ENCODE measurements around the gene NUDT17.

The NUDT17 gene

DNA sequence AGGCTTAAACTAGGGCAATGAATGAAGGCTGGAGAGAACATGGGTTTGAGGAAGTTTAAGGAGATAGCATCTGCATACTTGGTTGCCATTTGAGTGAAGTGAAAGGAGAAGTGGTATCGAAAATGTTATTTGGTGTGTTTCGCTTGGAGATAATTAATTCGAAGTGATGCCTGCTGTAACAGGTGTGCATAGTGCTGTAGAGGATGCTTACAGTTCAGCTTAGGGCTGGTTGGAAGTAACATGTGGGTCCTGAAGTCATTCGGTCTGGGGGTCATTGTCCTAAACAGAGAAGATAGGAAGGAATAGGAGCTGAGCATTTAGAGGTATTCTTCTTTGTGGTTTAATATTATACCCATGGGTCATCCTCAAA, 301 bp upstream of the NUDT17 start:
- TF ChIP-seq, protein P1, sequence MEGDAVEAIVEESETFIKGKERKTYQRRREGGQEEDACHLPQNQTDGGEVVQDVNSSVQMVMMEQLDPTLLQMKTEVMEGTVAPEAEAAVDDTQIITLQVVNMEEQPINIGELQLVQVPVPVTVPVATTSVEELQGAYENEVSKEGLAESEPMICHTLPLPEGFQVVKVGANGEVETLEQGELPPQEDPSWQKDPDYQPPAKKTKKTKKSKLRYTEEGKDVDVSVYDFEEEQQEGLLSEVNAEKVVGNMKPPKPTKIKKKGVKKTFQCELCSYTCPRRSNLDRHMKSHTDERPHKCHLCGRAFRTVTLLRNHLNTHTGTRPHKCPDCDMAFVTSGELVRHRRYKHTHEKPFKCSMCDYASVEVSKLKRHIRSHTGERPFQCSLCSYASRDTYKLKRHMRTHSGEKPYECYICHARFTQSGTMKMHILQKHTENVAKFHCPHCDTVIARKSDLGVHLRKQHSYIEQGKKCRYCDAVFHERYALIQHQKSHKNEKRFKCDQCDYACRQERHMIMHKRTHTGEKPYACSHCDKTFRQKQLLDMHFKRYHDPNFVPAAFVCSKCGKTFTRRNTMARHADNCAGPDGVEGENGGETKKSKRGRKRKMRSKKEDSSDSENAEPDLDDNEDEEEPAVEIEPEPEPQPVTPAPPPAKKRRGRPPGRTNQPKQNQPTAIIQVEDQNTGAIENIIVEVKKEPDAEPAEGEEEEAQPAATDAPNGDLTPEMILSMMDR (IDR thresholded peaks at IDR 0.05; ENCODE audit: insufficient read depth, low read length, poor library complexity, severe bottlenecking): no peak
- no peak for DNase-seq (ENCODE audit: extremely low read depth, insufficient read length)
- Histone ChIP-seq H3K4me3 (replicated peaks; ENCODE audit: low read depth, low read length) (peak overlapping the region; percentile 68), H3K36me3 (ENCODE audit: control insufficient read depth, insufficient read depth, low read length) (peaks cover 13% of the 10 kb centered on the region), H3K27me3 (replicated peaks; ENCODE audit: control insufficient read depth, insufficient read depth, low read length) (no peaks in the 10 kb centered on the region)

DNA sequence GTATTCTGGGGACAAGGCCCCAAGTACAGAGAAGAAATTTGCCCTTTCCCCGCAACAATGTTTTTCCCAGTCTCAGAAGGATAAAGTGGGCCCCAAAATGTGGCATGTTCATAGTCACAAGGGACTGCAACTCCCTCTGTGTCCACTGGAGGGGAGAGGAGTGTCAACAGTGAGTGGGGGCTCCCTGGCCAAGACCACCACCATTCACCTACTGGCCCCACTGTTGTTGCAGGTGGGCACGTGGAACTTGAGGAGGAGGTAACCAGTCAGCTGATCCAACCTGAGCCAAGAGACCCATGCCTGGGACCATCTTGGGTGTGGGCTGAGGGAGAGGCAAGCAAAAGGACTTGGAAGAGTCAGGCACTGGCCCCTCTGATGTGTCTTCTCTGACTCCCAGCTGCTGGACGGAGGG, 777 bp downstream of the NUDT17 start:
- peak overlapping the region; percentile 68 for H3K4me3 ChIP-seq (replicated peaks; ENCODE audit: low read depth, low read length)
- peaks cover 15% of the 10 kb centered on the region for H3K36me3 ChIP-seq (ENCODE audit: control insufficient read depth, insufficient read depth, low read length)
- no peaks in the 10 kb centered on the region for H3K27me3 ChIP-seq (replicated peaks; ENCODE audit: control insufficient read depth, insufficient read depth, low read length)
- TF ChIP-seq, protein P1 (IDR thresholded peaks at IDR 0.05; ENCODE audit: insufficient read depth, low read length, poor library complexity, severe bottlenecking): peak; percentile 79
- peak; percentile 55 for DNase-seq (ENCODE audit: extremely low read depth, insufficient read length)

DNA sequence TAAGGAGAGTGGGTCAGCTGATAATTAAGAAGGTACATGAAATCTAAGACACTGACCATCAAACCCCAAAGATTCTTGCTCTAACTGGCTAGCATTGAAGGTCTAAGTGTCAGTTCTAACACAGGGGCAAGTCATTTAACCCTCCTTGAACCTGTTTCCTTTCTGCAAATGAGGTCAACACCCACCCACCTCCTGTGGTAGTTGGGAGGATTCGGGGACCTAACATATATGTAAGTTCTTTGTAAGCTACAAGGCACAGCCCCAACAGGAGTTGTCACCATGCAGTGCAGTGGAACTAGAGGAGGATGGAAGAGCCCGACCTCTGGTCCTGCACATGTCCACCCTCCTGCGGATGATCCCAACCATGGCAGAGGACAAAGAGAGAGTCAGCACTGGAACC, 2.4 kb downstream of the NUDT17 start:
- H3K36me3 ChIP-seq (ENCODE audit: control insufficient read depth, insufficient read depth, low read length): peaks cover 11% of the 10 kb centered on the region
- no peak overlapping the region for H3K4me3 ChIP-seq (replicated peaks; ENCODE audit: low read depth, low read length)
- TF ChIP-seq, protein P1 (IDR thresholded peaks at IDR 0.05; ENCODE audit: insufficient read depth, low read length, poor library complexity, severe bottlenecking): no peak
- H3K27me3 ChIP-seq (replicated peaks; ENCODE audit: control insufficient read depth, insufficient read depth, low read length): no peaks in the 10 kb centered on the region
- no peak for DNase-seq (ENCODE audit: extremely low read depth, insufficient read length)

DNA sequence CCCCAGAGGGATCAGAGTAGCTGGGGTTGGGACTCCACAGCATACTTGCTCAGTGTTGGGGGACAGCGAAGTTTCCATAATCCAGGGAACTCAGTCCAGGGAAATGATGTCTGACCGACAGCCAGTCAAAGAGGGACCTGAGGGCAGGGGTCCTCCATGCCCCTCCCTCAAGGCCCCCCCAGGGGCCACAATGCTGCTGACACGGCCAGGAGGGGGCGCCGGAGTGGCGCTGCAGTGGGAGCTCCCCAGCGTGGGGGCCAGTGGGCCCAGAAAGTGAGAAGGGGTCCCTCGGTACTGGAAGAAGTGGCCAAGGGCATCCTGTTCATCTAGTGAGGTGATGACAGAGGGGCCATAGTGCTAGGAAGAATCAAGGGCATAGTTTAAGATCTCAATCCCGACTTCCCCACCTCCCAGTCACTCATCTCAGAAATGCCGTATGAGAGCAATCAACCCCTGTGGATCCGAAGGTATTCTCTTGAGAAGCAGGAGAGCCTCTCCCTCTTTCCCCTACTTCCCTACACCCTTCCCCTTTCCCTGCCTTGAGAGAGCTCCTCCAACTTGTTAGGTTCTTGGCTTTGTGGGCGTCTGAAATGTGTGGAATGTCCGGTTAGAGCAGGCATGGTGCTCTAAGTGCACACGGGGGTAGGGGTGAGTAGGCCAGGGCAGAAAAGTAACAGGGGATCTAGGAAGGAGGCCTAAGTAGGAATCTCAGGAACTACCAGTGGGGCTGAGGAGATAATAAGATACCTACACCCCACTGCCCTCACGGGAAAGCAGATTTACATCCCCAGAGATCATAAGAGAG, 4.1 kb downstream of the NUDT17 start:
- TF ChIP-seq, protein P1 (IDR thresholded peaks at IDR 0.05; ENCODE audit: insufficient read depth, low read length, poor library complexity, severe bottlenecking): peak; percentile 53
- Histone ChIP-seq H3K4me3 (replicated peaks; ENCODE audit: low read depth, low read length) (no peak overlapping the region), H3K36me3 (ENCODE audit: control insufficient read depth, insufficient read depth, low read length) (peaks cover 14% of the 10 kb centered on the region)

DNA sequence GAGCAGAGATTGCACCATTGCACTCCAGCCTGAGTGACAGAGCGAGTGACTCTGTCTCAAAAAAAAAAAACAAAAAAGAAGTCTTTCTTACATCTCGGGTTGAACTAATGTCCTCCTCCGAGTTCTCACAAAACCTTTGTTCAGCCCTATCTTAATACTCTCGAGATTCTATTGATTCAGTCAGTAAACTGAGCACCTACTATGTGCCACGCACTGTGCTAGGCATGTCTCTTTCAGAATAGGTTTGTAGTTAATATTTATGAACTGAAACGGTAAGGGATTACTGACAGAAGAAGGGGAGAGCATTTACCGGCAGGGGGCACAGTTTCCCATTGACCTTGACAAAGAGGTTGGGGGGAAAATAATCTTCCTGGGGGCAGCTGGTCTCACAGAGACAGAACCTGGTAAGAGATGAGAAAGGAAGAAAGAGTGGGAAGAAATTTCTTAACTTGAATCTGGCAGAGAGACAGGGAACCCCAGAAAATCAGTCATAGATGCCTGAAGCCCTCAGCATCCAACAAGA, 10.1 kb downstream of the NUDT17 start:
- TF ChIP-seq, protein P1 (IDR thresholded peaks at IDR 0.05; ENCODE audit: insufficient read depth, low read length, poor library complexity, severe bottlenecking): peak; percentile 21
- no peak overlapping the region for H3K4me3 ChIP-seq (replicated peaks; ENCODE audit: low read depth, low read length)
- peaks cover 6% of the 10 kb centered on the region for H3K36me3 ChIP-seq (ENCODE audit: control insufficient read depth, insufficient read depth, low read length)
- no peaks in the 10 kb centered on the region for H3K27me3 ChIP-seq (replicated peaks; ENCODE audit: control insufficient read depth, insufficient read depth, low read length)
- DNase-seq (ENCODE audit: extremely low read depth, insufficient read length): no peak

More for the DNA sequence above, 4.1 kb downstream of the NUDT17 start:
- H3K27me3 ChIP-seq (replicated peaks; ENCODE audit: control insufficient read depth, insufficient read depth, low read length): no peaks in the 10 kb centered on the region
- DNase-seq (ENCODE audit: extremely low read depth, insufficient read length): no peak
